SK-N-SH (cell line): Measurements from ENCODE around the gene LOXL4. TPM values are rescaled to one million over a fixed set of nuclear protein-coding genes. Genes with fewer than 3 reads are reported as not detected.

ENCODE experiments used
- CTCF ChIA-PET: fragments of 300-600, 350-600 bp; formaldehyde crosslinking; extraction: SDS; loops from one replicate; lab custom pipeline; 2021; lab: Yijun Ruan, JAX
- POLR2A ChIA-PET: fragments of 350-600 bp; sonication (Branson Sonifier 250); formaldehyde crosslinking; extraction: SDS; loops from one replicate; lab custom pipeline; 2020; ENCODE audit warnings: antibody characterized with exemption, inconsistent platforms; lab: Yijun Ruan, JAX
- DNase-seq: peaks from one replicate; pipeline ENCODE4 v3.0.0; 2012
- H2AFZ ChIP-seq: fragments of 200-600 bp; sonication (generic); 2 replicates; pipeline ENCODE4 v1.8.1; 2016; ENCODE audit warnings: antibody characterized with exemption, mild to moderate bottlenecking, low read depth
- H3F3A ChIP-seq: fragments of 200-600 bp; sonication (generic); replicated peaks from 2 replicates; pipeline ENCODE3; 2016; ENCODE audit warnings: antibody characterized with exemption, mild to moderate bottlenecking; ENCODE audit not compliant: insufficient read depth
- H3K27ac ChIP-seq, 2 experiments: fragments of 200-500 bp in 1 of 2; fragments of 200-600 bp in 1 of 2; sonication (Bioruptor generic) in 1 of 2; sonication (generic), shearing (Covaris generic) in 1 of 2; 2 replicates each; pipeline versions ENCODE4 v1.5.1 to v1.6.1; 2014 to 2016; ENCODE audit warnings: low read depth in 2 of 2, inconsistent platforms in 1 of 2, low read length in 1 of 2, mild to moderate bottlenecking in 1 of 2, mixed read lengths in 1 of 2
- H3K27me3 ChIP-seq: fragments of 200-600 bp; sonication (generic), shearing (Covaris generic); 2 replicates; pipeline ENCODE4 v1.6.1; 2016; ENCODE audit warnings: mixed run types; ENCODE audit not compliant: insufficient read depth
- H3K36me3 ChIP-seq, 2 experiments: fragments of 200-500 bp in 1 of 2; fragments of 200-600 bp in 1 of 2; sonication (Bioruptor generic) in 1 of 2; sonication (generic) in 1 of 2; replicated peaks in 1 of 2; 2 replicates each; pipeline versions ENCODE3 to v1.5.1; 2014 to 2016; ENCODE audit warnings: low read length in 1 of 2, mild to moderate bottlenecking in 1 of 2; ENCODE audit not compliant: insufficient read depth in 2 of 2, control insufficient read depth in 1 of 2
- H3K4me1 ChIP-seq, 2 experiments: fragments of 200-500 bp in 1 of 2; fragments of 200-600 bp in 1 of 2; sonication (Bioruptor generic) in 1 of 2; sonication (generic), shearing (Covaris generic) in 1 of 2; 2 replicates each; pipeline versions ENCODE4 v1.5.1 to v1.6.1; 2014 to 2016; ENCODE audit warnings: low read depth in 1 of 2, low read length in 1 of 2, mixed run types in 1 of 2; ENCODE audit not compliant: insufficient read depth in 2 of 2, control insufficient read depth in 1 of 2
- H3K4me2 ChIP-seq: fragments of 200-600 bp; sonication (generic), shearing (Covaris generic); 2 replicates; pipeline ENCODE4 v1.6.1; 2017; ENCODE audit warnings: mixed run types
- H3K4me3 ChIP-seq, 2 experiments: fragments of 200-500 bp in 1 of 2; fragments of 200-600 bp in 1 of 2; sonication (Bioruptor generic) in 1 of 2; sonication (generic), shearing (Covaris generic) in 1 of 2; 2 replicates each; pipeline versions ENCODE4 v1.5.1 to v1.8.1; 2014 to 2016; ENCODE audit warnings: low read depth in 2 of 2, inconsistent platforms in 1 of 2, low read length in 1 of 2, mild to moderate bottlenecking in 1 of 2, mixed read lengths in 1 of 2, moderate library complexity in 1 of 2
- H3K79me2 ChIP-seq: fragments of 200-600 bp; sonication (generic); 2 replicates; pipeline ENCODE4 v1.8.1; 2017; ENCODE audit warnings: mild to moderate bottlenecking; ENCODE audit not compliant: insufficient read depth
- H3K9ac ChIP-seq: fragments of 200-600 bp; sonication (generic); 2 replicates; pipeline ENCODE4 v1.6.1; 2017; ENCODE audit warnings: mixed run types
- H3K9me2 ChIP-seq: fragments of 200-600 bp; sonication (generic); 2 replicates; pipeline ENCODE4 v1.6.1; 2017; ENCODE audit warnings: mixed run types
- H3K9me3 ChIP-seq: fragments of 200-600 bp; sonication (generic); 2 replicates; pipeline ENCODE4 v1.6.1; 2017; ENCODE audit warnings: mixed run types, mild to moderate bottlenecking, moderate library complexity
- H4K20me1 ChIP-seq: fragments of 200-600 bp; sonication (generic); 2 replicates; pipeline ENCODE4 v1.6.1; 2017; ENCODE audit warnings: mild to moderate bottlenecking, mixed run types; ENCODE audit not compliant: insufficient read depth
- CHD2 ChIP-seq: fragments of 150-350 bp; IDR thresholded peaks from 2 replicates; pipeline ENCODE4 v1.6.1; 2018; ENCODE audit warnings: low read length; ENCODE audit not compliant: partially characterized antibody
- CTCF ChIP-seq: fragments of 200-600 bp; sonication (generic); IDR thresholded peaks from 2 replicates; pipeline ENCODE4 v1.6.1; 2017; ENCODE audit warnings: antibody characterized with exemption, mild to moderate bottlenecking, moderate library complexity
- ELF1 ChIP-seq: IDR thresholded peaks from 2 replicates; pipeline ENCODE4 v1.4.0; 2012
- GABPA ChIP-seq: IDR thresholded peaks from 2 replicates; pipeline ENCODE4 v1.4.0; 2012; ENCODE audit warnings: low read depth, mild to moderate bottlenecking
- IRF3 ChIP-seq: fragments of 150-350 bp; IDR thresholded peaks from 2 replicates; pipeline ENCODE4 v1.6.1; 2016; ENCODE audit warnings: mild to moderate bottlenecking, low read depth, low read length
- JUND ChIP-seq: IDR thresholded peaks from 2 replicates; pipeline ENCODE4 v1.4.0; 2012
- MAX ChIP-seq: IDR thresholded peaks from 2 replicates; pipeline ENCODE4 v1.4.0; 2012; ENCODE audit warnings: low read depth
- MXI1 ChIP-seq: IDR thresholded peaks from 2 replicates; pipeline ENCODE4 v1.6.1; 2012; ENCODE audit warnings: mild to moderate bottlenecking, low read depth, low read length, improper control_type of control experiment
- NRF1 ChIP-seq: IDR thresholded peaks from 2 replicates; pipeline ENCODE4 v1.6.1; 2012; ENCODE audit warnings: low read depth, mild to moderate bottlenecking, low read length
- PBX3 ChIP-seq: IDR thresholded peaks from 2 replicates; pipeline ENCODE4; 2012
- POLR2AphosphoS5 ChIP-seq: IDR thresholded peaks from 2 replicates; pipeline ENCODE4 v1.6.1; 2012; ENCODE audit warnings: low read depth, low read length
- RCOR1 ChIP-seq: fragments of 150-350 bp; IDR thresholded peaks from 2 replicates; pipeline ENCODE4 v1.6.1; 2017; ENCODE audit warnings: antibody characterized with exemption, low read length
- RXRA ChIP-seq: IDR thresholded peaks from 2 replicates; pipeline ENCODE4 v1.4.0; 2012; ENCODE audit warnings: low read depth, mild to moderate bottlenecking, borderline replicate concordance
- SMC3 ChIP-seq: IDR thresholded peaks from 2 replicates; pipeline ENCODE4 v1.6.1; 2012; ENCODE audit warnings: low read depth, low read length, improper control_type of control experiment
- TAF1 ChIP-seq: IDR thresholded peaks from 2 replicates; pipeline ENCODE4 v1.6.1; 2012; ENCODE audit warnings: low read depth, mild to moderate bottlenecking, low read length, moderate library complexity, borderline replicate concordance
- TEAD4 ChIP-seq: IDR thresholded peaks from 2 replicates; pipeline ENCODE4 v1.4.0; 2012; ENCODE audit warnings: mild to moderate bottlenecking, borderline replicate concordance; ENCODE audit not compliant: insufficient read depth
- WGBS: methylation state at CpG from one replicate; pipeline ENCODE4 v1.1.6; 2017; ENCODE audit warnings: low lambda C conversion rate; 5-methylcytosine and 5-hydroxymethylcytosine counted together
- polyA plus RNA-seq, 3 experiments: library from polyadenylated mRNA; depleted of rRNA; stranded (reverse); fragments of >200 nt; gene quantifications; 2 replicates each; pipeline ENCODE4 v1.2.3, GENCODE V29; 2012

The LOXL4 gene
- polyA plus RNA-seq, 1 of the 3 experiments (the other 2 are of a cell fraction), result 1.7 TPM

- no peak overlapping the region for H2AFZ ChIP-seq
- peaks cover 0 to 5% of the 10 kb centered on the region in 2 experiments; a peak in 1 of 4 replicates for H3K4me1 ChIP-seq
- H3K9me2 ChIP-seq, result no peaks in the 10 kb centered on the region
- no peaks in the 10 kb centered on the region for H4K20me1 ChIP-seq
- ChIA-PET CTCF (interaction anchor here (4.1 kb wide), 1 partner anchor 50 kb away, joined by 20 read pairs; no protein-coding TSS in a partner anchor), POLR2A (no interaction called here)
- H3K27me3 ChIP-seq, result no peaks in the 10 kb centered on the region
- no peak for DNase-seq
- no peak overlapping the region for H3K27ac ChIP-seq
- WGBS, result 79% methylated on average over 10 of the region's 14 CpGs
- H3K4me2 ChIP-seq, result no peak overlapping the region
- H3K79me2 ChIP-seq, result no peaks in the 10 kb centered on the region
- TF ChIP-seq CTCF (no peak), PBX3 (peak; percentile 21; the same call in 1 of the 2 replicates), MAX (no peak)
- H3K36me3 ChIP-seq, result no peaks in the 10 kb centered on the region
- H3K9me3 ChIP-seq, result no peaks in the 10 kb centered on the region
- H3K9ac ChIP-seq, result no peak overlapping the region
- H3F3A ChIP-seq, result no peaks in the 10 kb centered on the region
- no peak overlapping the region for H3K4me3 ChIP-seq
Measured at GRCh38 chr10:98259606-98260315, 8.2 kb downstream of the LOXL4 start.

GRCh38 chr10:98258683-98259454, 9.1 kb downstream of the LOXL4 start:
- H3K9ac ChIP-seq, result no peak overlapping the region
- no peak for DNase-seq
- H2AFZ ChIP-seq, result no peak overlapping the region
- H3F3A ChIP-seq, result no peaks in the 10 kb centered on the region
- CTCF ChIA-PET, result interaction anchor here (1.2 kb wide), 1 partner anchor 50 kb away, joined by 3 read pairs; no protein-coding TSS in a partner anchor
- no peaks in the 10 kb centered on the region for H4K20me1 ChIP-seq
- H3K9me2 ChIP-seq, result no peaks in the 10 kb centered on the region
- POLR2A ChIA-PET, result no interaction called here
- TF ChIP-seq TAF1, result no peak
- no peak for TF ChIP-seq JUND
- no peak for TF ChIP-seq GABPA
- no peak for TF ChIP-seq SMC3
- no peak for TF ChIP-seq POLR2AphosphoS5
- no peak for TF ChIP-seq MXI1
- TF ChIP-seq IRF3, result no peak
- TF ChIP-seq ELF1, result no peak
- TF ChIP-seq NRF1, result no peak
- no peak for TF ChIP-seq CHD2
- no peak for TF ChIP-seq TEAD4
- TF ChIP-seq RCOR1, result no peak
- no peak for TF ChIP-seq RXRA
- TF ChIP-seq, all 33 proteins: peak for 0
- H3K9me3 ChIP-seq, result no peaks in the 10 kb centered on the region
- H3K4me3 ChIP-seq, result no peak overlapping the region
- peaks cover 0 to 14% of the 10 kb centered on the region in 2 experiments; a peak in 1 of 4 replicates for H3K4me1 ChIP-seq
- WGBS, result 94% methylated on average over 11 of the region's 13 CpGs
- no peak overlapping the region for H3K4me2 ChIP-seq
- H3K27me3 ChIP-seq, result no peaks in the 10 kb centered on the region
- no peaks in the 10 kb centered on the region for H3K79me2 ChIP-seq
- H3K27ac ChIP-seq, result no peak overlapping the region
- H3K36me3 ChIP-seq, result no peaks in the 10 kb centered on the region
